Kidney tubule cell (primary cell): Measurements from ENCODE around the gene OR7G3.

Experiments
- DNase-seq: peaks from one replicate; pipeline ENCODE4 v3.0.0-alpha.2; 2018; ENCODE audit warnings: low spot score

Gene OR7G3

DNA sequence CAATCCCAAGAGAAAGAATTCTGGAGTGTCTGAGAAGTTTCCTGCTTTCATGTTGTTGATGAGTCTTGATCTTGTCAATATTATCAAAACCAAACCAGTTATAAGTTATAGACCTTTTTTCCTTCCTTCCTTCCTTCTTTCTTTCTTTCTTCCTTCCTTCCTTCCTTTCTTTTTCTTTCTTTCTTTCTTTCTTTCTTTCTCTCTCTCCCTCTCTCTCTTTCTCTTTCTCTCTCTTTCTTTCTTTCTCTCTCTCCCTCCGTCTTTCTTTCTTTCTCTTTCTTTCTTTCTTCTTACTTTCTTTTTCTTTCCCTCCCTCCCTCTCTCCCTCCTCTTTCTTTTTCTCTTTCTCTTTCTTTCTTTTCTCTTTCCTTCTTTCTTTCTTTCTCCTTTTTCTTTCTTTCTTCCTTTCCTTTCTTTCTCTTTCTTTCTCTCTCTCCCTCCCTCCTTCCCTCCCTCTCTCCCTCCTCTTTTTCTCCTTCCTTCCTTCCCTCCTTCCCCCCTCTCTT lies at the start of gene OR7G3:
Gene OR7G3 (minus strand): TSS at position 51 of the 506 bp plus-strand sequence. CDS start 0 bp downstream, at position 51.
- DNase-seq = no peak

- DNase-seq = no peak
Measured at GRCh38 chr19:9175326-9175725, 48.6 kb upstream of the OR7G3 start.

DNA sequence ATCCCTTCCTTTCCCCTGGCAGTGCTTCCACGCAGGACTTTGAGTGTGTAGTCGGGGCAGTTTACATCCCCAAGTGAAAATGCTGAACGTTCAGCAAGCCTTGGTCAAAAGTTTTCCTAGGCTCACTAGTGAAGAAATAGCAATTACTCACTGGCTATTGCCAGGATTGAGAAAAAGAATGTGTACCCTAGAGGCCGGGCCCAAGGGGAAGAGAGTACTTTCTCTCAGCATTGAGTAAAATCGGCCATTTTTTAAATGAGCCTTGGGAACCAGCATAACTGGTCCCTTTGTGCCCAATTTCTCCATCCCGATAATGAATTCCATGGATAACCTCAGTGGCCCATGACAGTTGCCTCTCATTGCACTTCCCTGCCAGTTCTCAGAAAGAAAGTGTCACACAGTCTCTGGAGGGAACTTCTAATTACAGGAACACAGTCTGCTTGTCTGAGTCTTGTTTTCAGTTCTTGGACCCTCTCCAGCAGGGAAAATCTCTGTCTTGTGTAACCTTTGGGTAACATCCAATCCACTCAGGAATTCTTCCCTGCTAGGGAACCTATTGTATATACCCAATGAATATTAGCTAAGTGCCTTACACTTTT lies 44.7 kb upstream of the OR7G3 start:
- no peak for DNase-seq

GRCh38 chr19:9166846-9167245 lies 40.1 kb upstream of the OR7G3 start:
- DNase-seq = no peak

- DNase-seq = peak; percentile 19
Measured at GRCh38 chr19:9165261-9165660, 38.5 kb upstream of the OR7G3 start.

GRCh38 chr19:9161427-9161826 lies 34.7 kb upstream of the OR7G3 start:
- DNase-seq = no peak

DNA sequence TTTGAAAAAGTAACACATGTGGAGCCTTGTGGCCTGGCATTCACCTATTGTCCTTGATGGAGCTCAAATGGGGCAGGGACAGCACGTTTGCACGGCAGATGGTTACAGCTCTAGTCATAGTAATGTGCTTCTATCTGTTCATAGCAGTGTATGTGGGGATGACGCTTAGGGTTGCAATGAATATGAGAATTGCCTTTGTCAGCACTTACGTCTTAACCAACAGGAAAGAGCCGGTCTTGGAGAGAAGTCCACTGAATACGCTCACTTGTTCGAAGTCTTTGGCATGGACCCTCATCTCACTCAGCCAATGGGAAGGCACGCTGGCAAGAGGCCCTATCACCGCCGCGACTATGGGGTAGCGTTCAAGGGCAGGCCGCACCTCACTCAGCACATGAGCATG lies 33.1 kb upstream of the OR7G3 start:
- DNase-seq = no peak

GRCh38 chr19:9156304-9156703 lies 29.6 kb upstream of the OR7G3 start:
- DNase-seq = no peak

- no peak for DNase-seq
Measured at GRCh38 chr19:9155591-9155990, 28.8 kb upstream of the OR7G3 start.

DNA sequence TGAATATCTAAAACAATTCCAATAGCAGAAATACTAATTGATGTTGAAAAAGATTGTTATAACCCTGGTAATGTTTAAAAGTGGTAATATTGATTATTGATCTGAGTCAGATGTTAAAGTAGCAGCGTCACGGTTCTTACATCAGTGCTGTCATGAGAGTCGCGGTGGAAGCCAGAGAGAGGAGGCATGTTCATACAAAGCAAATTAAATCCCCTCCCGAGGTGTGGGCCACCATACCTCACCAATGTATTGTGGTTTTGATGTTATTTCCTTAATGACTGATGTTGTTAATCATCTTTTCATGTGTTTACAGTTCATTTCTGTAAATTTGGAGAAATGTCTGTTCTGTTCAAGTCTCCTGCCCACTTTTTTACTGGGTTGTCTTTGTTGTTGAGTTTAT lies 24.6 kb upstream of the OR7G3 start:
- DNase-seq = no peak

- DNase-seq = no peak
Measured at GRCh38 chr19:9150650-9151049, 23.9 kb upstream of the OR7G3 start.

DNA sequence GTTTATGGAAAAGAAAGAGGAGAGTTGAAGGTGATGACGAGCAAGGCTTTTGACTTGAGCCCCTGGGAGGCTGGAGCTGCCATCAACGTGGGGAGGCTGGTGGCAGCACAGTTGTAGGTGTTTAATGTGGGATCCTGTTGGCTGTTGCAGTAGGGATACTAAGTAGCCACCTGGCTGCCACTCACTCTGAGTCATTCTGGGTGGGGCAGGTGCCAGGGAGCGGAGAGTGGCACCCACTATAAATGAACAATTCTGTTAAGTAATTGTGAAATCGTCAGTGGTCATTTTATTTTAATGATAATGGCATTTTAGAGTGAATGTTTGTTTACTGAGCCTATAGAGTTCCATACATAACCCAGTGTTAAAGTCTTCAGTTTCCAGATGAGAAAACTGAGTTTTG lies 23.2 kb upstream of the OR7G3 start:
- no peak for DNase-seq

- no peak for DNase-seq
Measured at GRCh38 chr19:9148697-9149096, 21.9 kb upstream of the OR7G3 start.

DNA sequence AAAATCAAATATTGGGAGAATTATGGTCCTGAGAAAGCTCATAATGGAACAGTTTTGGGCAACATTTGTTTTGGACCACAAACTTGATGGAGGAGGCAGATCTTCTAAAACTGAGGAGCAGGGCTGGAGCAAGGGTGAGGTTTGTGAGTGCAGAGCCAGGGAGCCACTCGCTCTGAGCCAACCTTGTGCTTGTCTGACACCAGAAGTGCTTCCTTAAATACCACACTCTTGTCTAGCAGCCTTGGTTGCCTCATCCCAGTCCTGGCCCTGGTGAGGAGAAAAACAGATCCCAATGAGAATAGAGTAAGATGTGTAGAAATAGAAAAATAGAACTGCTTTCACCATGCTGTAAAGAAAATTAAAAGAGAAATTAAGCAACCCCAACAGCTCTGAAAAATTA lies 20.1 kb upstream of the OR7G3 start:
- no peak for DNase-seq

DNA sequence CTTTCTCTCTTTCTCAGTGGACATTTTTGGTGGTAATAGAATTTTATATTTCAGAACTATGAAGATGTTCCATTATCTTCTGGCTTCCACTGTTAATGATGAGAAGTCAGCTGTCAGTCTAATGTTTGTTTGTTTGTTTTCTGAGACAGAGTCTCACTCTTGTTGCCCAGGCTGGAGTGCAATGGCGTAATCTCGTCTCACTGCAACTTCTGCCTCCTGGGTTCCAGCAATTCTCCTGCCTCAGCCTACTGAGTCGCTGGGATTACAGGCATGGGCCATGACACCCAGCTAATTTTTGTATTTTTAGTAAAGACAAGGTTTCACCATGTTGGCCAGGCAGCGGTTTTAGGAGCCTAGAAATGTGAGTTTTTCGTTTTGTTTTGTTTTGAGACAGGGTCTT lies 18.2 kb upstream of the OR7G3 start:
- no peak for DNase-seq

GRCh38 chr19:9140159-9140874 lies 13.6 kb upstream of the OR7G3 start, which contains the start of gene ZNF317:
ZNF317 (plus strand) TSS chr19:9140397; CDS start chr19:9156017, 15,620 bp downstream.
- peak; percentile 91 for DNase-seq

GRCh38 chr19:9139609-9140158 lies 12.9 kb upstream of the OR7G3 start:
- DNase-seq = no peak

GRCh38 chr19:9132422-9132821 lies 5.7 kb upstream of the OR7G3 start:
- no peak for DNase-seq

- DNase-seq = no peak
Measured at GRCh38 chr19:9130965-9131364, 4.2 kb upstream of the OR7G3 start.

- peak; percentile 24 for DNase-seq
Measured at GRCh38 chr19:9128171-9128570, 1.4 kb upstream of the OR7G3 start.

GRCh38 chr19:9116547-9116946 lies 10.2 kb downstream of the OR7G3 start:
- no peak for DNase-seq

- no peak for DNase-seq
Measured at GRCh38 chr19:9115307-9115813, 11.4 kb downstream of the OR7G3 start, which contains the start of gene OR7G1. OR7G1 (minus strand) TSS chr19:9115763; CDS start chr19:9115763, 0 bp downstream.

- no peak for DNase-seq
Measured at GRCh38 chr19:9109959-9110358, 16.8 kb downstream of the OR7G3 start.
